ENCODE measurements around the gene F2R.

DNA sequence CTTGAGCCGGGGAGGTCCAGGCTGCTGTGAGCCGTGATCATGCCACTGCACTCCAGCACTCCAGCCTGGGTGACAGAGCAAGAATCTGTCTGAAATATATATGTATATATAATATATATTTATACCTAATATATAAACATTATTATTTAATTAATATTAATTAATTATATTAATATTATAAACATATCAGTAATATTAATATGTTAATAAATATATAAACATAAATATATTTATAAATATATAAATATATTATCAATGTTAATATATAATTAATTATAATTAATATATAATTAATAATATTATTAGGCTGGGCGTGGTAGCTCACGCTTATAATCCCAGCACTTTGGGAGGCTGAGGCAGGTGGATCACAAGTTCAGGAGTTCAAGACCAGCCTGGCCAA lies 41.1 kb downstream of the F2R start:
- TF ChIP-seq, protein P1, sequence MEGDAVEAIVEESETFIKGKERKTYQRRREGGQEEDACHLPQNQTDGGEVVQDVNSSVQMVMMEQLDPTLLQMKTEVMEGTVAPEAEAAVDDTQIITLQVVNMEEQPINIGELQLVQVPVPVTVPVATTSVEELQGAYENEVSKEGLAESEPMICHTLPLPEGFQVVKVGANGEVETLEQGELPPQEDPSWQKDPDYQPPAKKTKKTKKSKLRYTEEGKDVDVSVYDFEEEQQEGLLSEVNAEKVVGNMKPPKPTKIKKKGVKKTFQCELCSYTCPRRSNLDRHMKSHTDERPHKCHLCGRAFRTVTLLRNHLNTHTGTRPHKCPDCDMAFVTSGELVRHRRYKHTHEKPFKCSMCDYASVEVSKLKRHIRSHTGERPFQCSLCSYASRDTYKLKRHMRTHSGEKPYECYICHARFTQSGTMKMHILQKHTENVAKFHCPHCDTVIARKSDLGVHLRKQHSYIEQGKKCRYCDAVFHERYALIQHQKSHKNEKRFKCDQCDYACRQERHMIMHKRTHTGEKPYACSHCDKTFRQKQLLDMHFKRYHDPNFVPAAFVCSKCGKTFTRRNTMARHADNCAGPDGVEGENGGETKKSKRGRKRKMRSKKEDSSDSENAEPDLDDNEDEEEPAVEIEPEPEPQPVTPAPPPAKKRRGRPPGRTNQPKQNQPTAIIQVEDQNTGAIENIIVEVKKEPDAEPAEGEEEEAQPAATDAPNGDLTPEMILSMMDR (IDR thresholded peaks at IDR 0.05): no peak
- TF ChIP-seq POLR2A (IDR thresholded peaks at IDR 0.05): no peak

Data from testis (tissue), 2 donors.